ENCODE results near the gene MICAL2.

Gene MICAL2

DNA sequence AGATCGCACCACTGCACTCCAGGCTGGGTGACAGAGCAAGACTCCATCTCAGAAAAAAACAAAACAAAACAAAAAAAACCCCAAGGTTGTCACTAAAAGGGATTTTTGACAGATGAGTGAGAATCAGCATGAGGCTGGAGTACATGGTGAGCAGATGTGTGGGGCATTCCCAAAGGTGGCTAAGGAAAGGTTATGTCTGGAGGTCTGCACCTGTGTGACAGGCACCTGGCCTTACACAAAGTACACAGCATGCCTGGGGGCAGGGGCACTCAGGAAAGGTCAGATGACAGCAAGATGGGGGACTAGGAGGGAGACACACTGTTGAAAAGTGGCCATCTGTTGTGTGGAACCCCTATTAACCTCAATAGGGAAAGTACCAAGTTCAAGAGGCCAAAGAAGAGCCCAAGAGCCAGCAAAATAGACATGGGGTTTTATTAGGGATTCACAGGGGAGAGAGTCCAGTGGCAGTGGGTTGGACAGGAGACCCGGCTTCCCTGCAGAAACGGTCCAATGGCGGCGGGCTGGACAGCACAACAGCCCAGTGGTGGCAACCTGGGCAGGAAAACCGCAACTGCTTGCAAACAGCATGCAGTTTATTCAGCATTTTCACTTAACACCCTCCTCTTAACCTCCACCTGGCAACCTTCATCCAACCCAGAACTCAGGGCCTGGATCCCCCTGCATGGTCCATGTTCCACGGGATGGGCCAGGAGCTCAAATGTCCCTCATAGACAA, 101.1 kb downstream of the MICAL2 start:
- DNase-seq (ENCODE audit: low read depth): no peak

DNA sequence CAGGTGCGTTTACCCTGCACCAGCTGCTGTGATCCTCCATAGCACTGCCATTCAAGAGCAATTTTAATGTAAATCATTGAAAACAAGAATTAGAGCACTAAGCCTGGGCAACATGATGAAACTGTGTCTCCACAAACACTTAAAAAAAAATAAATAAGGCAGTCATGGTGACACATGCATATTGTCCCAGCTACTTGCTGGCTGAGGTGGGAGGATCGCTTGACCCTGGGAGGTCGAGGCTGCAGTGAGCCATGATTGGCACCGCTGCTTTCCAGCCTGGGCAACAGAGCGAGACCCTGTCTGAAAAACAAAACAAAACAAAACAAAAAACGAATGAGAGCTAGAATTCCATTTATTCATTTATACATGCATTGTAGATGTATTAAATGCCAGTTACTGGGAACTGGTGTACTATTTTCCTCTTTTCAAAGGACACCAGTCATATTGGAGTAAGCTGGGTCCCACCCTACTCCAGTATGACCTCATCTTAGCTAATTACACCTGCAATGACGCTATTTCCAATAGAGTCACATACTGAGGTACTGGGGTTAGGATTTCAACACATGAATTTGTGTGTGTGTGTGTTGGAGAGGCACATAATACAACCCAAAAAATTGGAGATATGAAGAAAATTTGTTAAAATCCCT, 101.9 kb downstream of the MICAL2 start:
- no peak for DNase-seq (ENCODE audit: low read depth)

DNA sequence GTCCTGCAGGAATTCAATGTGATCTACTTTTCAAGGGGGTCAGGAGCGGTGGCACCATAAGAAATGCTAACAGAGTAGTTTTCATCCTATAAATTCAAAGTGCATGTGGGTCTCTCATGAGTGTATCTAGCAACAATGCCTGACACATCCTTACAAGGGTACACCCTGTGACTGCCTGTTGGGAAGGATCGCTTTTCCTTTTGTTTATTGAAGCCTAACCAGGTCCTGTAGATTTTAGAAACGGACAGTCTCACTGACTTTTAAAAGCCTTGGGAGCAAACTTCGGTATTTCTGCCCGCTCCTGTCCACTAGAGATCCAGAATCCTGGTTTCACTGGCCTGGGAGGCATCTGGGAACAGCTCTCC, 102.4 kb downstream of the MICAL2 start:
- DNase-seq (ENCODE audit: low read depth): no peak

DNA sequence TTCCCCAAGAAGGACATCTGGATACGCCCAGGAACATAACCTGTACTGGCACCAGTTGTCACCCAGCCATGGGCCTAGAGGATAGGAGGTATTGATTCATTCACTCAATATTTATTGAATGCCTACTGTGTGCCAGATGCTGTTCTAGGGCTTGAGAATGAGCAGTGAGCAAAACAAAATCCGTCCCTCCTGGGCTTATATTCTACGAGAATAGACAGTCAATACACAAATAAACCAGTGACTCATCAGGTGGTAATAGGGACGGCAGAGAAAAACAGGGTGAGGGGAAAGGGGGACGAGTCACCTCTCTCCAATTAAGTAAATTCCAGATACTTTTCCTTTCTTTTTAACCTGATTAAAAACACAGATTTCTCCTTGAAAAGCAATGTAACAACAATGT, 103.5 kb downstream of the MICAL2 start:
- DNase-seq (ENCODE audit: low read depth): no peak

DNA sequence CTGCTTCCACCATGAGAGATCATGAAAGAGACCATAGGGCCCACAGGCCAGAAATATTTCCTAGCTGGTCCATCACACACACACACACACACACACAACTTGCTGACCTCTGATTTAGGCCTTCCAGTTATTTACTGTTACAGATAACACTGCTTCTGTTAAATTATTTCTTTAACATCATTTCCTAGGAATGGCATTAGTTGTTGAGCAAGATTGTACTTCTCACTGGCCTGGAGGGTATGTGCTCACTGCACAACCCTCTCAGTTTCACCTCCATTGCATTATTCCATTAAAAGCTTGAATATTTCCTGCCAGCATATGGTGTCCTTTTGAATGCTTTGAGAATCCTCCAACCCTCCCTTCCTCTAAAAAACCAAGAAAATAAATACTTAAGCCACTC, 104.4 kb downstream of the MICAL2 start:
- no peak for DNase-seq (ENCODE audit: low read depth)

DNA sequence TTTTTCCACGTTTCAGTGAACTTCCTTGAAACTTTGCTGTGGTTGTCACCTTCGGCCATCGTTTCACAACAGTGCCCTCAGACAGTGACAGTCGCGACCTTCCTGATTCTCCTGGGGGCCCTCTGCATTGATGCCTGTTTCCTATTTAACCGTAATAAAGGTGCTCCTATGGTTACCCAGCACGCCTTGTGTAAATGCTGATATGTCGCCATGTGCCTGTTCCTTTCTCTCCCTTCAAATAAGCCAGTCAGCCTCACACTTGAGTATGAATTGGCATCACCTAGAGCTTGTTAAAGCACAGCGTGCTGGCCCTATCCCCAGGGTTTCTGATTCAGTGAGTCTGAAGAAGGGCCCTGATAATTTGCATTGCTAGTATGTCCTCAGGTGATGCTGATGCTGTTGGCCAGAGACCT, 104.8 kb downstream of the MICAL2 start:
- no peak for DNase-seq (ENCODE audit: low read depth)

DNA sequence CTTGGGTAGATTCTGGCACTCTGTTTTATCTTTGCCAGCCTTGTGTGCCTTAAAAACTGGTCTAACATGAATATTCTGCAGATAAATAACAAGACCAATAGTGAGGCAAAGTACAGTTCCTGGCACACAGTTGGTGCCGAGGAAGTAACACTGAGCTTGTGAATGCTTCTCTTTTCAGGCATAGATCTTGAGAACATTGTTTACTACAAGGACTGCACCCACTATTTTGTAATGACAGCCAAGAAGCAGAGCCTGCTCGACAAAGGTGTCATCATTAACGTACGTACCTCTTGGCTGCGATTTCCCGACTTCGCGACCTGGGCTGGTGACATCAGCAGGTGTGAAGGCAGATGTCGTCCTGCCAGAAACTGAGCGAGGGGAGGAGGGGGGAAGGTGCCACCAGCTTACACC, 105.7 kb downstream of the MICAL2 start:
- DNase-seq (ENCODE audit: low read depth): no peak

DNA sequence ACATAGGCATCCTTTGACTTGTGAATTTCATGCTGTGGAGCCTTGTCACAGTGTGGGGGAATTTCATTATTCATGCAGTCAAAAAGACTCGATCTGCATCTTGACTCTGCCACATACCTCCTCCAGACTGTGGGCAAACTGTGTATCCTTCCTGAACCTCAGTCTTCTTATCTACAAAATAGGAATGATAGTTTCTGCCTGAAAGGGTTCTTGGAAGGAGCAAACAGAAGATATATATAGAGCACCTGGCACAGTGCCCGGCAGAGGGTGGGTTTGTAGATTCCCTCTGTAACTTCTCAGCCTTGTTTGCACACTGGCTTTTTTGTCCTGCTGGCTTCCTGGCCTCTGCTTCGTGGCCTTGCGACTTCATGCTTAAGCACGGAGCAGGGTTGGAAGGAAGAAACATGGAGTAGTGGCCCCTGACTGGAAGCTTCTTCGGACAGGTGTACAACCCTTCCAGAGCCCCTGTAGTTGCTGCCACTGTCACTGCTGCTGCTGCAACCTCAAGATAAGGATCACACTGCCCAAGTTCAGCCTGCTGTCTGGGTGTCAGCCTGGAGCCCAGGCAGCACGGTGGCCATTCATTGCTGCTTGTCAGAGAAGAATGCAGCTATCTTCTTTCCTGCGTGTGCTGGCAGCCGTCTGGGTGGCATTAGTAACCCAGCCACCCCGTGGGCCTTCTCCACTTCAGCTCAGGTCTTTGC, 106.4 kb downstream of the MICAL2 start:
- DNase-seq (ENCODE audit: low read depth): no peak

DNA sequence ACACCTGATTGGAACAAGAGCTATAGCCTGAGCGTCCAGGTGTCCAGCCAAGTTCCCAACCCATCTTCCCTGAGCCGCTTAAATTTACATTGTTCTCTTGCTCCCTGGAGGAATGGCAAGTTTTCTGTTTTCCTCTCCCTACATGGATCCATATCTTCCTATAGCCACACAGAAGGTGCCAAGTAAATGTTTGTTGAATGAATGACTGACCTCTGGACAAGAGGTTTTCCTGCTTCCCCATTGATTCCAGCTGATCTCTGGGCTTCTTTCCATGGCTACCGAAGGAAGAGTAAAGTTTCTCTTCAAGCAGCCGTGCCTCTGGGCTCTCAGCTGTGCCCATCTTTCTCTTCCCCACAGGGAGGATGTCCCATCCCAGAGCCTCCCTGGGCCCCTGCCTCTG, 107.5 kb downstream of the MICAL2 start:
- DNase-seq (ENCODE audit: low read depth): no peak

DNA sequence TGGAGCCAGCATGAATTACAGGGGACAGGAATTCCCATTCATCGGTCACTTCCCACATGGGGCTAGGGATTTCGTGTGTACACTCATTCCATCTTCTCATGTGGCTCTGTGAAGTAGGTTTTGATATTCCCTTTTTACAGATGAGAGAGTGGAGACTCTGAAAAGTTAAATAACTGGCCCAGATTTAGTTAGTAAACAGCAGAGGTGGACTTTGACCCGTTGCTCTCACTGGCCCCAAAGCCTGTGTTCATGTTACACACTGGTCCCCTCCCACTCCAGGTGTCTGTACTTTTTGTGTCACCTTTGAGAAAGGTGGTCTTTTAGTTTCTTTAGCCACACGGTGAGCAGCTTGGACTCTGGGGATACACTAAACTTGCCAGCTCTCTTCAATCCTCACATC, 108.5 kb downstream of the MICAL2 start:
- no peak for DNase-seq (ENCODE audit: low read depth)

DNA sequence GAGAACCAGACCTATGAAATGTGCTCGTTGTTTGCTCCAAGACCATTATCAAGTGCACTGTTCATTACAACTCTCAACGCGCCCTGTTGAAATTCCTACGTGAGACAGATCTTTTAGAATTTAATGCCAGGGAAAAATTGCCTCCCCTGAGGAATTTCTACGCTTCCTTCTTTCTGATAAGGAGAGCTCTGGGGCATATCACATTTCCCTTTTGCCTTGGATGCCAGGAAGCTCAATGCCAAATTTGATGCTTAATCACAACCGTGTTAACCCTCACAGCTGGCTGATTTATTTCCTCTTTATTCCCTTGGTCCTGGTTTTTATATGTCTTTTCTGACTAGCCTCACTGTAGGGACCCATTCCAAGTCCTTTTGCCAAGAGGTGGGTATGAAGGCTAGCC, 109.4 kb downstream of the MICAL2 start:
- no peak for DNase-seq (ENCODE audit: low read depth)

DNA sequence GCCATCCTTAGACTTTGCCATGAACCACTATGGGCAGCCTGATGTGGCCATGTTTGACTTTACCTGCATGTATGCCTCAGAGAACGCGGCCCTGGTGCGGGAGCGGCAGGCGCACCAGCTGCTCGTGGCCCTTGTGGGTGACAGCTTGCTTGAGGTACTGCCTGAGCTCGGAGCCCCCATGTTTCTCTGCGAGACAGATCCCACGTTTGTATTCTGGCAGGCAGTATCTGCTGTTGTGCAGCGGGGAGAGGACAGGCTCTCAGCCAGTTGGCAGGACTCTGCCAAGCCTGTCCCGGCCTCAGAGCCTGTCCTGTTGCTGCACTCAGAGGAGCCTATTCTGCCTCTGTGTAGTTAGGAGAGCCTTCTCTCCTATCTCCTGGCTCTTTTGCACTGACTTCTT, 109.9 kb downstream of the MICAL2 start:
- no peak for DNase-seq (ENCODE audit: low read depth)

DNA sequence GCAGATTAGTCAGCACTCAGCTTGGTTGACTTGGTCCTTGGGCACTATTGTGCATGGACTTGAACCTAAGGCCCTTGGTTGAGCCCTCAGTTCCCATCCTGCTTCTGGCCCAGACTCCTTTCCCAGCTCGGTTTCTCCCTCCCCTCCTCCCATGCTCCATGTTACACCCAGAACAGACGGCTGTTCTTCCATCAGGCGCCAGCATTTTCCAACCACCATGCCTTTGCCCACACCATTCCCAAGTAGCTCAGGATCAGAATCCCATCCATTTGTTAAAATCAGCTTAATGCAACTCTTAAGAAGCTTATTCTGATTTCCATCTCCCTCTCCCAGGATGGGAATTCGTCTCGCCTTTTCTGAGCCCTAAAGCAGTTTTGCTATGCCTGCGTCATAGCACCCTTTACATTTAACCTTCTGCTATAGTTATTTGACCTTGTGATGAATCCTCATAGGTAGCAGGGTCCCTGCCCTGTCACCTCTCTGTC, 110.7 kb downstream of the MICAL2 start:
- DNase-seq (ENCODE audit: low read depth): no peak

DNA sequence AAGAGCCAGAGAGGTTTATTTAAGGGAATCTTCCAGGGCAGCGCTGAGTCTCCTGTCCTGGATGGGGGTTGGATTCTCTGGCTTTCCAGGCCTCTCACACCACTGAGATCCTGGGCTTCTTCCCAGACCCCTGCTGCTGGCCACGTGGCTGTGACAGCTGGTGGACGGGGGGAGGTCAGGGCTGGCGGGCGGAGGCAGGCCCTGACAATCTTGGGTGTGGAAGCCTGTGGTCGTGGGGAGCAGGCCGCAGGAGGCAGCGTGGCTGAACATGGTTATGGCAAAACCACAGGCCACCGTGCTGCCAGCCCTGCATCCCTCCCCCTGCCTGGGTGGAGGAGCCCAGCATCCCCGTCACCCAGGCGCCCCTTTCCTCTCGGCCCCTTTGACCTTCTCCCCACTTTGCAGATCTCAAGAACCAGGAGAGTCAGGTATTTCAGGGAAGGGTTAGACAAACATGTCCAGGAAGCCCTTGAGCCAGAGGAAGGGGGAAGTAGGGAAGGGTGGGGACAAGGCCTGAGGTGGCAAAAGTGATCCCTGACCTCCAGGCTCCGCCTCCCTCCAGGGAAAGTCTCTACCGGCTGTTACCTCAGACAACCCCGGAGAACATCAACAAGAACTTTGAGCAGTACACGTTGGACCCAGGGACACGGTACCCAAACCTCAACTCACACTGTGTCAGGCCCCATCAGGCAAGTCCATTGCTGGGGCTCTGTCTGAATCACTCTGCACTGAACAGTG, 111.8 kb downstream of the MICAL2 start:
- no peak for DNase-seq (ENCODE audit: low read depth)

DNA sequence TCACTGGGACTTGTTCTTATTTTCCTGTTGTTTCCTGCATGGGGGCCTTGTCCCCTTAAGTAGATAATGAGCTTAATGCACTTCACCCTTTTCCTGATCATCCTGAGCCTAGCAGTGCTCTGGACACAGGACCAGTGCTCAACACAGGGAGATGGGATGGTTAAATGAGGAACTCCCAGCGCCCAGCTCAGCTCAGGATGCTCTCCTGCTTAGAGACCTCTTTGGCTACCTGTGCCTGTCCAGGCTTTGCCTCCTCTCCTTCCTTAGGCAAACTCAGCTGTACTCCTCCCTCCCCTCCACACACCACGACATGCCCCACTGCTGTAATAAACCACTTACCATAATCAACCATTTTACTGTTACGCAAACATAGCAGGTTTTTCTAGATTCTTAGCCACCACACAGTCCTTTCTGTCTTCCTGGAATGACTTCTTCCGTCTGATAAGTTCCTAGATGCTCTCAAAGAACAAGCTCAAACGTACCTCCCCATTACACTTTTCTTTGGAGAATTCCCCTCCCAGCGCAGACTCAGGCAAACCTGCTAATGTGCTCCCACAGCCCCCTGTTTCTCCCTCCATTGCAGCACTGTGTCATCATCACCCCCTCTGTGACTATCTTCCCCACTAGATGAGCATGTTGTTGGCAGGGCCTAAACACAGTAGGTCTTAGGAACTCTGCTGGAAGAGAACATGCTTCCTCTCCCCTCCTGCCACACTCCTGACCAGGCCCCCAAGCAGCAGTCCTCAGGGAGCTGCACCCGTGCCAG, 113.6 kb downstream of the MICAL2 start:
- DNase-seq (ENCODE audit: low read depth): no peak

DNA sequence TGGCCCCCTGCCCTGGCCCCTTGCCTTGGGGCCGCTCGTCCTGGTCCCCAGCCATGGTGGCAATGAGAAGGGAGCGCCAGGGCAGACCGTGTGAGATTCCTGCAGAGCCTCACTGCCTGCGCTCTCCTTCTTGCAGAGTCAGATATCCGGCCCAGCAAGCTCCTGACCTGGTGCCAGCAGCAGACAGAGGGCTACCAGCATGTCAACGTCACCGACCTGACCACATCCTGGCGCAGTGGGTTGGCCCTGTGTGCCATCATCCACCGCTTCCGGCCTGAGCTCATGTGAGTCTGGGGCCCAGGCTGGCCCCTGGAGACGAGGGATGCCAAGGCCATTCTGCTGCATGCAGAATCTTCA, 114.1 kb downstream of the MICAL2 start:
- DNase-seq (ENCODE audit: low read depth): peak; percentile 93

DNA sequence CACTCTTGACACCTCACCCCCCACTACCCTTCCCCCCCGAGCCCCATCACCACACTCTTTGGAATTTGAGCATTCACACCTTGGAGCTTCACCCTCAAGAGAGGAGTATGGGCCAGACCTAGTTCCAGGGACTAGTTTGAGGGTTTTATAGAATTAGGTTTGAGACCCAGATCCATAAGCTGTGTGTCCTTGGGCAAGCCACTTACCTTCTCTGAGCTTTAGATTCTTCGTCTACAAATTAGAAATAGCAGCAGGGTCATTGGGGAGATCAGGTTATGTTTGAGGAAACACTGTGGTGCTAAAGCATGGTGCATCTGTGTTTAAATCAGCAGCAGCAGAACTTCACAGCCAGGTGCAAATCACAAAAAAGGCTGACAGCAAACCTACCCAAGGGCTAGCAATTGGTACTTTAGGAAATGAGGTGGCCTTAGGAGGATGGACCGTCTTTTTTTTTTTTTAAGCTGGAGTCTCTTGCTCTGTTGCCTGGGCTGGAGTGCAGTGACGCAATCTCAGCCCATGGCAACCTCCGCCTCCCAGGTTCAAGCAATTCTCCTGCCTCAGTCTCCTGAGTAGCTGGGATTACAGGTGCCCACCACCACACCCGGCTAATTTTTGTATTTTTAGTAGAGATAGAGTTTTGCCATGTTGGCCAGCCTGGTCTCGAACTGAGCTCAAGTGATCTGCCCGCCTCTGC, 114.8 kb downstream of the MICAL2 start:
- DNase-seq (ENCODE audit: low read depth): no peak

DNA sequence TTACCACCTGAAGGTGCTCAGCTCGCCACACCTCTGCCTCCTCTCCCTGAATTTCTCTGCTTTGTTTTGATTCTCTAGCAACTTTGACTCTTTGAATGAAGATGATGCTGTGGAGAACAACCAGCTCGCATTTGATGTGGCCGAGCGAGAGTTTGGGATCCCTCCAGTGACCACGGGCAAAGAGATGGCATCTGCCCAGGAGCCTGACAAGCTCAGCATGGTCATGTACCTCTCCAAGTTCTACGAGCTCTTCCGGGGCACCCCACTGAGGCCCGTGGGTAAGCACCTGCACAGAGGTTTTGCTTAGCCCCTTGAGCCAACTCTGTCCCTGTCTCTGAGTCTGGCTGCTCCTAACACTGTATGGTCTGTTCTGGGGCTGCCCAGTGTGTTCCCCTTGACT, 115.7 kb downstream of the MICAL2 start:
- DNase-seq (ENCODE audit: low read depth): no peak

DNA sequence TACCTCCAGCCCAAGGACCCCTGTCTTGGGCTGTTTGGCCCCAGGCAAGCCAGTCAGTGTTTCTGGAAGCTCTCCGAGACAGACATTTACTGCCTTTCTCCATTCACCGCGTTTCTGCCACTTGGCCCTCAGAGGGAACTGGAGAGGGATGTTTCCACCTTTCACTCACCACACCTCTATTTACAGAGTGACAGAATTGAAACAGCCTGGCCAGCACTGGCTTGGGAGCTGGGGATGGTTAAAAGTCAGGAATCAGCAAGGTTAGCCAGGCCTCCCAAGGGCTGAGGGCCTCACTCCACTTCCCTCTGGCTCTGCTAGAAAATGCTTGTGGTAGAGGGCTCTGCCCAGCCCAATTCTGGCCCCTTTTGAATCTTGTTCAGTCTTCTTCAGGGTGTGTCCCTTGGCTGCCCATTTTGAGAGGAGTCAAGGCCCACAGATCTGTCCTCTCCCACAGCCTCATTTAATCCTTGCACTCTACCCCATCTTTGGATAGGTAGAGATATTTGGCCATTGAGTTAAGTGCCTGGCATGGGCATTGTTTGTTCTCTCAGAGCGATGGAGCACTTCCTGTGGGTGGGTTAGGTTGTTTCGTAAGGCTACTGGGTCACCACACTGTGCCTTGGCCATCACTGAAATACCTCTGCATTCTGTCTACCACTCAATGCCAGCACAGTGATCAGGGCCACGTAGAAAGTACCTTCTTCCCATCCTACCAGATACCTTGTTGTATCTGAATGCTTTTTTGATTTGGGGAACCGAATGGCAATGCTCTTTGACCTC, 119.2 kb downstream of the MICAL2 start:
- no peak for DNase-seq (ENCODE audit: low read depth)

DNA sequence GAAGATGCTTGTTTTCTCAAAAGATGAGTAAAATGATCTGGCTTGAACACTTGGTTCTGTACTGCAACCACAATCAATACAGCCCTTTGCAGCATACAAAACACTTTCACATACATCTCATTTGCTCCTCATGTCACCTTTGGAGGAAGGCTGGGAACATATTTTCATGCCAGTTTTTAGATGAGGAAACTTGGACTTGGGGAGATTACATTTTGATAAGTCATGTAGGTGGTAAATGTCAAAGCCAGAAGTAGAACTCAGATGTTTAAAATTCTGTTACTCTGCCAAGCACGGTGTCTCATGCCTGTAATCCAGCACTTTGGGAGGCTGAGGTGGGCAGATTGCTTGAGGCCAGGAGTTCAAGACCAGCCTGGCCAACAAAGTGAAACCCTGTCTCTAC, 121.8 kb downstream of the MICAL2 start:
- DNase-seq (ENCODE audit: low read depth): no peak
